Adrenal gland (tissue), 12 donors: Measurements from ENCODE around the gene VPS26B. TPM values are rescaled to one million over a fixed set of nuclear protein-coding genes. Genes with fewer than 3 reads are reported as not detected.
"Not testable (repeated sequence)": the region's sequence is repeated elsewhere in the genome, so short reads cannot be mapped to it uniquely, and the experiment has no call there.

Source experiments
- DNase-seq, 7 donors: peaks; one replicate each; pipeline ENCODE4 v3.0.0-alpha.2; 2019 to 2020
- H3K27ac ChIP-seq, 5 donors: fragments of 200-600 bp; sonication (generic) in 4 of 5; 1 replicate in 3 of 5; 2 replicates in 2 of 5; pipeline versions ENCODE4 v1.5.1 to v1.8.0; 2016 to 2020; ENCODE audit warnings: mild to moderate bottlenecking in 1 of 5
- H3K27me3 ChIP-seq: fragments of 200-600 bp; 2 replicates; pipeline ENCODE4 v1.8.0; 2021
- H3K36me3 ChIP-seq, 2 donors: fragments of 200-600 bp; replicated peaks in 1 of 2; 1 replicate in 1 of 2; 2 replicates in 1 of 2; pipeline versions ENCODE4 v1.5.1 to v1.8.0; 2018 to 2022
- H3K4me1 ChIP-seq, 2 donors: fragments of 200-600 bp; replicated peaks in 1 of 2; 1 replicate in 1 of 2; 2 replicates in 1 of 2; pipeline versions ENCODE4 v1.5.1 to v1.8.0; 2018 to 2021
- H3K4me3 ChIP-seq, 4 donors: fragments of 200-600 bp; sonication (generic) in 3 of 4; one replicate each; pipeline ENCODE4 v1.5.1; 2016 to 2018
- H3K9me3 ChIP-seq, 3 donors: fragments of 200-600 bp; sonication (generic) in 1 of 3; replicated peaks in 1 of 3; 1 replicate in 2 of 3; 2 replicates in 1 of 3; pipeline versions ENCODE4 v1.5.1 to v1.8.0; 2016 to 2021
- CTCF ChIP-seq, 6 experiments: fragments of 450-650 bp in 4 of 6; fragments of 200-600 bp in 2 of 6; sonication (generic) in 1 of 6; IDR thresholded peaks; 1 replicate in 5 of 6; 2 replicates in 1 of 6; pipeline versions ENCODE4 v1.5.1 to v1.8.0; 2016 to 2021; ENCODE audit warnings: antibody characterized with exemption in 6 of 6, mild to moderate bottlenecking in 2 of 6, moderate library complexity in 1 of 6
- POLR2A ChIP-seq, 2 donors: fragments of 450-650 bp; IDR thresholded peaks; one replicate each; pipeline ENCODE4 v1.6.1; 2017; ENCODE audit warnings: antibody characterized with exemption in 2 of 2, mild to moderate bottlenecking in 2 of 2, moderate library complexity in 1 of 2
- WGBS, 4 donors: extraction: QIAGEN DNeasy Blood & Tissue Kit in 2 of 4; methylation state at CpG; one replicate each; pipeline versions ENCODE4 v1.1.5 to v1.1.7; 2013 to 2017; 5-methylcytosine and 5-hydroxymethylcytosine counted together
- intact Hi-C, 2 donors: fragments of 100-400 bp; cut with DNase I; formaldehyde crosslinking; loops; one replicate each; pipeline versions ENCODE4 v1.14.1 to v1.15.0; 2022 to 2023
- polyA plus RNA-seq, 3 donors: library from polyadenylated mRNA; stranded (reverse); fragments of 200-250 nt in 2 of 3; fragments of 350-450 nt in 1 of 3; fragmentation: Illumina TruSeq in 1 of 3; extraction: RNeasy Lipid Tissue Mini Kit (QIAGEN cat#74804) in 1 of 3; gene quantifications; one replicate each; pipeline ENCODE4 v1.2.3, GENCODE V29; 2013 to 2014
- total RNA-seq, 9 donors: library from RNA; depleted of rRNA in 4 of 9; stranded (reverse); fragments of >200 nt in 4 of 9; fragments of 120-200 nt in 1 of 9; fragmentation: NEBNext Ultra II Directional in 1 of 9; extraction: Animal tissue kit (Norgen Biotek cat#: 25700) in 1 of 9; gene quantifications; one replicate each; pipeline versions ENCODE4 v1.1.0 to v1.2.4, GENCODE V29; 2013 to 2023
- donor health status: healthy with polysubstance abuse.
- donor health status: Bipolar disorder and iron deficiency.
- donor health status: DM: yes; HTN: yes; CAD: no.
- donor health status: DM: no; HTN: no; CAD: no.
- donor health status: DM: no; HTN: no; CAD: no.
- donor health status: DM: yes; HTN: yes; CAD: no.

Gene VPS26B
- total and polyA plus RNA-seq, 12 donors: 25.3 to 74.6 (median 42.1) TPM

GRCh38 chr11:134253188-134253993, 28.9 kb downstream of the VPS26B start, which contains the start of the genes ACAD8 and THYN1:
Gene ACAD8 (plus strand): TSS chr11:134253568. CDS start chr11:134253601, 33 bp downstream.
Gene THYN1 (minus strand): TSS chr11:134253352. CDS start chr11:134252882, 470 bp downstream.
- 0% methylated on average over 18 to 70 of the region's 70 CpGs; no CpG with 5 or more reads in 1 of the 4 donors for WGBS, 4 donors
- intact Hi-C loops: no loop called here
- H3K9me3 ChIP-seq: no peaks in the 10 kb centered on the region
- peak within 1 kb of the TSS; percentile 48 to 90 (median 76) for H3K4me3 ChIP-seq
- peaks cover 7 to 21% of the 10 kb centered on the region in 2 donors for H3K4me1 ChIP-seq
- H3K27ac ChIP-seq: peak within 1 kb of the TSS in 3 of 5 donors; percentile 29 to 67 (median 31)
- DNase-seq: peak; percentile 96 to 98 (median 97)
- H3K36me3 ChIP-seq: peaks cover 0 to 33% of the 10 kb centered on the region in 2 donors
- TF ChIP-seq POLR2A (IDR thresholded peaks at IDR 0.05) (peak; percentile 13 to 66), CTCF (IDR thresholded peaks at IDR 0.05) (peak; percentile 32 to 66 (median 48))
- H3K27me3 ChIP-seq: no peaks in the 10 kb centered on the region

- Histone ChIP-seq H3K4me1 (peaks cover 7 to 21% of the 10 kb centered on the region in 2 donors), H3K27me3 (no peaks in the 10 kb centered on the region), H3K36me3 (peaks cover 0 to 32% of the 10 kb centered on the region in 2 donors), H3K9me3 (no peaks in the 10 kb centered on the region), H3K27ac (no peak overlapping the region), H3K4me3 (peak overlapping the region in 2 of 4 donors; percentile 82 to 90)
- intact Hi-C loops: no loop called here
- WGBS, 4 donors: 67 to 68% (median 68%) methylated on average over 3 of the region's 3 CpGs
- no peak for DNase-seq
- TF ChIP-seq CTCF (IDR thresholded peaks at IDR 0.05) (no peak), POLR2A (IDR thresholded peaks at IDR 0.05) (no peak)
Observed at GRCh38 chr11:134254433-134255183, 30.1 kb downstream of the VPS26B start.

GRCh38 chr11:134255184-134255561, 30.7 kb downstream of the VPS26B start:
- H3K4me3 ChIP-seq, DNase-seq, H3K9me3 ChIP-seq, intact Hi-C loops, H3K27me3 ChIP-seq, H3K27ac ChIP-seq: not testable (repeated sequence)
- Histone ChIP-seq H3K36me3 (peaks cover 0 to 32% of the 10 kb centered on the region in 2 donors), H3K4me1 (peaks cover 7 to 21% of the 10 kb centered on the region in 2 donors)
- WGBS, 4 donors: 95 to 98% (median 97%) methylated on average over 5 of the region's 5 CpGs

- no peak overlapping the region for H3K4me3 ChIP-seq
- no peak overlapping the region for H3K27ac ChIP-seq
- DNase-seq: no peak
- intact Hi-C loops: no loop called here
- peaks cover 0 to 44% of the 10 kb centered on the region in 2 donors for H3K36me3 ChIP-seq
- TF ChIP-seq POLR2A (IDR thresholded peaks at IDR 0.05): no peak
- no peak for TF ChIP-seq CTCF (IDR thresholded peaks at IDR 0.05)
- no peaks in the 10 kb centered on the region for H3K27me3 ChIP-seq
- H3K4me1 ChIP-seq: peaks cover 4 to 12% of the 10 kb centered on the region in 2 donors
- 89 to 95% (median 94%) methylated on average over 11 of the region's 11 CpGs for WGBS, 4 donors
- H3K9me3 ChIP-seq: no peaks in the 10 kb centered on the region
Observed at GRCh38 chr11:134257101-134257500, 32.6 kb downstream of the VPS26B start.
